Embryonic facial prominence (tissue), 1 donor: ENCODE data around the gene SP140L.
"Not testable (repeated sequence)": the region's sequence is repeated elsewhere in the genome, so short reads cannot be mapped to it uniquely, and the experiment has no call there.

ENCODE experiments used
- DNase-seq: peaks from one replicate; pipeline ENCODE4 v3.0.0-alpha.2; 2016; ENCODE audit errors: extremely low spot score

Gene SP140L

GRCh38 chr2:230326453-230327417, at the start of gene SP140L:
Gene SP140L (plus strand): TSS chr2:230327193. CDS start chr2:230327270, 77 bp downstream.
- DNase-seq = no peak

- DNase-seq = no peak
These were observed 44.1 kb upstream of the SP140L start for GRCh38 chr2:230282936-230283335.

GRCh38 chr2:230286048-230286447, 40.9 kb upstream of the SP140L start:
- DNase-seq = no peak

GRCh38 chr2:230289311-230289710, 37.7 kb upstream of the SP140L start:
- DNase-seq = not testable (repeated sequence)

- DNase-seq = no peak
These were observed 31.8 kb upstream of the SP140L start for GRCh38 chr2:230295192-230295591.

GRCh38 chr2:230296917-230297316, 30.1 kb upstream of the SP140L start:
- DNase-seq = no peak

- DNase-seq = no peak
These were observed 27.4 kb upstream of the SP140L start for GRCh38 chr2:230299618-230300017.

GRCh38 chr2:230305416-230306275, 21.3 kb upstream of the SP140L start:
- no peak for DNase-seq

GRCh38 chr2:230306474-230306873, 20.5 kb upstream of the SP140L start:
- no peak for DNase-seq

- no peak for DNase-seq
These were observed 19.5 kb upstream of the SP140L start for GRCh38 chr2:230307485-230307884.

- DNase-seq = no peak
These were observed 18.5 kb upstream of the SP140L start for GRCh38 chr2:230308402-230309000.

- DNase-seq = not testable (repeated sequence)
These were observed 16.2 kb upstream of the SP140L start for GRCh38 chr2:230310792-230311191.

GRCh38 chr2:230311634-230312033, 15.4 kb upstream of the SP140L start:
- not testable (repeated sequence) for DNase-seq

GRCh38 chr2:230312638-230313037, 14.4 kb upstream of the SP140L start:
- no peak for DNase-seq

GRCh38 chr2:230317366-230317765, 9.6 kb upstream of the SP140L start:
- no peak for DNase-seq

- no peak for DNase-seq
These were observed 8.5 kb upstream of the SP140L start for GRCh38 chr2:230318190-230319121.

- DNase-seq = no peak
These were observed 7.7 kb upstream of the SP140L start for GRCh38 chr2:230319211-230319862.

GRCh38 chr2:230321031-230321430, 6.0 kb upstream of the SP140L start:
- no peak for DNase-seq

- no peak for DNase-seq
These were observed 4.2 kb upstream of the SP140L start for GRCh38 chr2:230322561-230323384.
